Colon (tissue), 2 donors: ENCODE measurements around the gene CCDC85C.

Experiments used
- FAIRE-seq: peaks from 2 replicates; lab custom pipeline; 2012; peaks lifted over from hg19 to GRCh38; lab: Jason Lieb, UNC
- donor health status: control.
- donor health status: control.

Gene CCDC85C

DNA sequence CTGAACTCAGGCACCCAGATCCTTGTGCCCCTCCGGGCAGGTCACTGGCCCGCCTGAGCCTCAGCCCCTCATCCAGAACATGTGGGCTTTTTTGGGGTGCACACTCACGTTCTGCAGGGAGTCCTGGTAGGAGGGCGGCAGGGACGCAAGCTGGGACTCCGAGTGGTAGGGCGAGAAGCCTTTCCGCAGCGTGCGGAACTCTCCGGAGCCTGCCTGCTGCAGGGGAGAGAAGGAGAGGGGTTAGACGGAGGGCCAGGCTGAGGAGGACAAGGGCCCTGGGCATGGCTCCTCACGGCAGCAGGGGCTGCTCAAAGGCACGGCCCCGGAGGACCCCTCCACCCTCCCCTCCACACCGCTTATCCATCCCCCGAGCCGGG lies 82.0 kb downstream of the CCDC85C start:
- no peak for FAIRE-seq

- FAIRE-seq = no peak
Measured at GRCh38 chr14:99521176-99522024, 82.6 kb downstream of the CCDC85C start.

DNA sequence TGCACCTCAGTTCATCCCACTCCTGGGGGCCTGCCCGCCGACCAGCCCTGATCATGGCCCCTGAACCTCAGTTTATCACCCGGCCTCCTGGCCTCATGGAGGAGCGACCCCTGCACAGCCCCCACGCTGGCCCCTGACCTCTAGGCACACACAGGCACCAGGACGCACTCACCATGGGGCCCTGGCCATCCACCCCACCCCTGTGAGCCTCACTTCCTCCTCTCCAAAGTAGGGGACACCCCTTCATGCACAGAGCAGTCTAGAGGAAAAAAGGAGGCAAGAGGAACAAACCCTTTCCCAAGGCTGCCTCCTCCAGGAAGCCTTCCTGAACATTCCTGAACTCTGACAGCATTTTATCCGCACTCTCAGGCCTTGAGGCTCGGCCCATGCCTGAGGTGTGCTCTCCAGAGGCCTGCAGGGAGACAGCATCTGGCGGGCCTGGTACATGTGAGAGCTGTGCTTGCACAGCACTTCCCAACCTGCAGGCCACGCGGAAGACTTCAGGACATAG lies 83.4 kb downstream of the CCDC85C start:
- FAIRE-seq = no peak

- no peak for FAIRE-seq
Measured at GRCh38 chr14:99519931-99520421, 84.0 kb downstream of the CCDC85C start.

GRCh38 chr14:99519347-99519881 lies 84.6 kb downstream of the CCDC85C start:
- no peak for FAIRE-seq

DNA sequence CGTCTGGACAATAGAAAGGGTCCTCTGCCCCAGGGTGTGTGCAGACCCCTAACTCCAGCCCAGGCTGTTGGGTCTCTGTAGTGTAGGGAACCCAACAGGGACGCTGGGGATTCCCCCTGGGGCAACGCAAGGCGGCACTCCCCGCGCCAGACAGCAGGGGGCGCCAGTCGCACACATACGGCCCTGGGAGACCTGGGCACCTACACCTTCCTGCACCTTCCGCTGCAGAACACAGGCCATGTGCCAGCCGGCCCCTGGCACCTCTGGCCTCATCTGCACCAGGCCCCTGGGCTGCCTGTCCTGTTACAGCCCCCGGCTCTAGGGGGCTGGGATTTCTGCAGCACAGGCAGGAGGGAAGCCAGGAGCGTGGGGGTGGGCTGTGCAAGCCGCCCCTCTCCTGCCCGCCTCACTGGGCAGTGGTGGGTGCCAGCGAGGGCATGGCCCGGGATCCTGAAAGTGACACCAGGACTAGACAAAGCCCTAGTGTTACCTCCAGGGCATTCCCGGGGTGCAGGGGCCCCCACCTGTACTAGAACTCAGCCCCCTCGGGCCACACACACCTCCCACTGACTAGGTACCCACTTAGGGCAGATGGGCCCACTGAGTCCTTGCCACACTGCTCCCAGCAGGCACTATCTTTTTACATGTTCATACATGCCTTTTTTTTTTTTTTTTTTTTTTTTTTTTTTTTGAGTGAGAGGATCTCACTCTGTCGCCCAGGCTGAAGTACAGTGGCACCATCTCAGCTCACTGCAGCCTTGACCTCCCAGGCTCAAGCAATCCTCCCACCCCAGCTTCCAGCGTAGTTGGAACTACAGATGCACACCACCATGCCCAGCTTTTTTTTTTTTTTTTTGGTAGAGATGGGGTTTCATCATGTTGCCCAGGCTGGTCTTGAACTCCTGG lies 85.3 kb downstream of the CCDC85C start:
- FAIRE-seq = no peak

DNA sequence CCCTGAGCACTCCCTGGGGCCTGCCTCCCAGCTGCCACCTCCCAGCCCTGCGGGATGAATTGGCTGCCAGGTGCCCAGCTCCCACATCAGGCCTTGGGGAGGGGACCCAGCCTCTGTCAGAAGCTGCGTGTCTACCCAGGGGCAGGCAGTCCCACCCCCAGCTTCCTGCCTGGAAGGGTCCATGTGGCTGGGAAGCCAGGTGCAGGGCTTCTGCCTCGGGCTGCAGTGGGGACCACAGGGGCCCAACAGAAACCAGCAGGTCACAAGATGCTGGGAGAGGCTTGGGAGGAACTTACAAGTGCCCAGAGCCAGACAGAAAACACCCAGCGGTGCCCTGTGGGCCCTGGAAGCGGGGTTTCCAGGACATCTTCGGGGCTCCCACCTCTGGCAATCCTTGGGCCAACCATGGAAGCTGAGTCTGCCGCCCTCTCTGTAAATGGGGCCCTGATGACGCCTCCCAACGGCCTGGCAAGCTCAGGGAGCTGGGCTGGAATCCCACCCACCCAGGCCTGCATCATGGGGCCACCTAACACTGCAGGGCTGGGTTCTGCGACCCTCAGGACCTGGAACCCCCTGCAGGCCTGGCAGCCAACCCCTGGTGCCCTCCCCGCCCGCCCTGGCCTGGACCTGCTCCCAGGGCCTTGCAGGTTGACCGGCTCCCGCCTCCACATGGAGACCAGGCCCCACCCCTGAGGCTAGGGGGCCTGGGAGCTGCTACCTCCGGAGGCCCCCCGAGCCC lies 86.2 kb downstream of the CCDC85C start:
- no peak for FAIRE-seq

DNA sequence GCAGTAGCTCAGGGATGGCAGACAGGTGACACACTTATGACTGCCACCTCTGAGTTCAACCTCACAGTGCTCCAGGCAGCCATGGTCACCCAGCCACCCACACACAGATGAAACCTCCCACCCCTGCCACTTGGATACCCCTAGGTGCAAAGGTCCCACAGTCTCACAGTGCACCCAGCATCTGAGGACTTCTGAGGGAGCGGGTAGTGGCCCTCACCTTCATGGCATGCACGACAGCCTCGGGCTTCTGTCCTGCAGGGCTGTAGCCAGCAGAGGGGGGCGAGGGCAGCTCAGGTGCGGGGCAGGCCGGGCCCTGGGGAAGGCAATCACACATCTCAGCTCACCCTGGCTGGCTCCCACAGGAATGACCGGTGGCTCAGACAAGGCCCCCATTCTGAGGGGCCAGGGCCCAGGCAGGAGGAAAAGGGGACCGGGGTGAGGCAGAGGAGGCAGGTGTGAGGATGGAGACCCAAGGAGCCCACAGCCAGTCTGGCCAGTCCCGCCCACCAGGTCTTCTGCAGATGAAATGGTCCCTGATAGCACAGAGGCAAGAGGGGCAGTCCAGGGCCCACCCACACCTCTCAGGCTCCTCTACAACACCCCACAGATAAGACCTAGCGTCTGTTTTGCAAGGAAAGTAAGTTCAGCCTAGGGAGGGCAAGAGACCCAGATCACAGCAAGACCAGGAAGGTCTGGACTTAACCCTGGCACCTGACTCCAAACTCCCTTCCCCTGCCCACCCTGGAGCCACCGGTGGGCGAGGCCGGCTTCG lies 87.0 kb downstream of the CCDC85C start:
- no peak for FAIRE-seq

DNA sequence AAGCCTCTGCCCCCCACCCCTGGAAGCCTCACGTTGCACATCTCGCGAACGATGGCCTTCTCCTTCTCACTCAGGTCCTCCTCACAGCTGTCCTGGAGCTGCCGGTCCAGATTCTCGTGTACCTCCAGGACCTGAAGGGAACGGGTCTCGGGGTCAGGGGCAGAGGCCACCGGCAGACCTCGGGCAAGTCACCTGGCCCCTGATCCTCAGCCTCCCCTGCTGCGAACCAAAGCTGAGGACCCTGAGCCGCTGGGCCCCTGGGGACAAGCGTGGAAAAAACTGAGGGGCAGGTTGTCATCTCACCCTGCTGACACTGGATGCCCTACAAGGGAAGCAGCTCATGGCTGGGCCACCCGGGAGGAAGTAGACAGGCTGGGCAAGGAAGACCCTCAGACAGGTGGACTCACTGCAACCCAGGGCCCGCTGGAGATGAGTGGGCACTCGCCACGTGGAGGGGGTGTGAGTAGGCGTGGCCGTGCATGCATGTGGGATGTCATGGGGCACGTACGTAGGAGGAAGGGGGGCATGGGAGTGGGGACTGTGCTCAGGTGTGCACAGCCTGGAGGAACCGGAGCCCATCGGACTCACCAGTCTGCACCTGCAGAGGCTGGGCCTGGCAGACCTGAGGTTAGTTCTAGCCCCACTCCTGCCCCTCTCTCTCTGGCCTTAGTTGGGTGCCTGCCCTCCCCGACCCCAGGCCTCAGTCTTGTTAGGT lies 87.7 kb downstream of the CCDC85C start:
- no peak for FAIRE-seq

- FAIRE-seq = no peak
Measured at GRCh38 chr14:99515301-99516155, 88.5 kb downstream of the CCDC85C start.

- no peak for FAIRE-seq
Measured at GRCh38 chr14:99514552-99515300, 89.3 kb downstream of the CCDC85C start.

GRCh38 chr14:99513946-99514551 lies 90.0 kb downstream of the CCDC85C start:
- no peak for FAIRE-seq

DNA sequence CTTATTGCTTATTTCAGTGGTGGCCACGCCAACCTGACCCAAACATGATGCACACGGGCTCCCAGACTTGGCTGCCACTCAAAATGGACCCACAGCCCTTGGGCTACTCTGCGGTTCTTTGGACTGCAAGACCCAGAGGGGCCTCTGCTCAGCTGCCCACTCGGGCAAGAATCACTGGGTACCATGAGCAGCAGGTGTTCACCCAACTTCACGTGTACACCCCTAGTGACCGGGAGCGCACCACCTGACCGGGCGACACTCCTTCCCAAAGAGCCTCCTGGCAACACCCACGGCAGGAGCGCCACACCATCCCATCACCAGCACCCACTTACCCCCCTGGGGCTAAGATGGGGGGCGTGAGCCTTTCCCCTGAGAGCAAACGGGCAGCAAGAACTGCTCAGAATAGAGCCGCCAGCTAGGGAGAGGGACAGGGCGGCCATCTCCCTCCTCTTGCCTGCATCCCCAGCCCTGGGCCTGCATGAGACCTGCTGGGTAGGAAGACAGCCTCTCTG lies 90.8 kb downstream of the CCDC85C start:
- FAIRE-seq = no peak

GRCh38 chr14:99512571-99513182 lies 91.3 kb downstream of the CCDC85C start:
- FAIRE-seq = no peak

- FAIRE-seq = no peak
Measured at GRCh38 chr14:99512110-99512449, 91.9 kb downstream of the CCDC85C start.

DNA sequence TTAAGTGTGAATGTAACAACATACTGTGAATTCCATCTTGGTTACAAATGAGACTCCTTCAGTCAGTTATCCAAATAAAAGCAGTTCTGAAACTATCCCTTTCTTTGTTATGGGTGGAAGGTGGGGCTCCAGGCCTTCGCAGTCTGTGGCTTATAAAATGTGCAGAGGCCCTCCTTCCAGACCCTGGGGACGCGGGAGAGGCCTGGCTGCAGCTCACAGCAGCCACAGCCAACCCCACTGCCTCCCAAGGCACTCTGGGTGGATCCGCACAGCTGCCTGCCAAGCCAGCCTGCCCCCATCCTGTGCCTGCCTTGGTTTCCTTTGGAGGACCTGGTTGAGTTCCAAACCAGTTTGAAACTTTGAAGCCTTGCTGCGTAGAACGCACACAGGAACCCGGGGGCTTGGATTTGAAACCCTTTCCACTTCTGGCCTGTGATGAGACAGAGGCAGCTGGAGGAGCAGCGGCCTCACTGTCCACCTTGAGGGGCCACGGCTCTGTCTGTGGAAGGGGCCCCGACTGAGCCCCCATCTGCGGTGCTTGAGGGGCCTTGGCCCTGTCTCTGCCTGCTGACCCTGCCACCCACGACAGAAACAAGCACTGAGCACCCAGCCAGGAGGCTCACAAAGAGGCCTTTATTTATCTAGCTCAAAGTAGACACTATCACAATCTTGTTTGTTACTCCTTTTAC lies 92.4 kb downstream of the CCDC85C start:
- FAIRE-seq = no peak

- FAIRE-seq = no peak
Measured at GRCh38 chr14:99510556-99511139, 93.4 kb downstream of the CCDC85C start.
